Mesenchymal stem cell (in vitro differentiated cells and primary cell): ENCODE measurements around the gene TGFBI.

Source experiments
- DNase-seq: peaks from one replicate; pipeline ENCODE4 v3.0.0-alpha.2; 2013
- H2AFZ ChIP-seq: one replicate; pipeline ENCODE4 v1.6.1; 2013; ENCODE audit warnings: low read depth, mild to moderate bottlenecking, control low read depth, inconsistent platforms, low read length, moderate library complexity
- H2AK5ac ChIP-seq: 2 replicates; pipeline ENCODE4 v1.6.1; 2013; ENCODE audit warnings: low read length, moderate library complexity, mild to moderate bottlenecking, inconsistent platforms; ENCODE audit not compliant: severe bottlenecking
- H2BK120ac ChIP-seq: one replicate; pipeline ENCODE4 v1.6.1; 2013; ENCODE audit warnings: low read depth, mild to moderate bottlenecking, inconsistent platforms, low read length, moderate library complexity
- H2BK12ac ChIP-seq, 2 experiments: one replicate each; pipeline ENCODE4 v1.6.1; 2013; ENCODE audit warnings: inconsistent platforms in 2 of 2, low read length in 2 of 2, mild to moderate bottlenecking in 2 of 2, moderate library complexity in 2 of 2, control low read depth in 1 of 2
- H2BK15ac ChIP-seq: one replicate; pipeline ENCODE4 v1.6.1; 2013; ENCODE audit warnings: mild to moderate bottlenecking, low read depth, inconsistent platforms; ENCODE audit not compliant: poor library complexity, severe bottlenecking
- H2BK5ac ChIP-seq: 2 replicates; pipeline ENCODE4 v1.6.1; 2013; ENCODE audit warnings: low read depth, mild to moderate bottlenecking, low read length, control low read depth, inconsistent platforms; ENCODE audit not compliant: poor library complexity, severe bottlenecking
- H3K14ac ChIP-seq, 2 experiments: one replicate each; pipeline ENCODE4 v1.6.1; 2013; ENCODE audit warnings: inconsistent platforms in 2 of 2, low read length in 2 of 2, control low read depth in 1 of 2, mild to moderate bottlenecking in 1 of 2, moderate library complexity in 1 of 2
- H3K18ac ChIP-seq, 2 experiments: one replicate each; pipeline ENCODE4 v1.6.1; 2013; ENCODE audit warnings: inconsistent platforms in 2 of 2, low read length in 2 of 2, control low read depth in 1 of 2, low read depth in 1 of 2, mild to moderate bottlenecking in 1 of 2
- H3K23ac ChIP-seq, 2 experiments: one replicate each; pipeline ENCODE4 v1.6.1; 2013; ENCODE audit warnings: inconsistent platforms in 2 of 2, low read length in 2 of 2, mild to moderate bottlenecking in 2 of 2, moderate library complexity in 2 of 2, control low read depth in 1 of 2
- H3K27ac ChIP-seq: 2 replicates; pipeline ENCODE4 v1.5.1; 2013; ENCODE audit warnings: mild to moderate bottlenecking, moderate library complexity, low read length, control low read depth, inconsistent platforms; ENCODE audit not compliant: poor library complexity, severe bottlenecking
- H3K27me3 ChIP-seq, 2 experiments: 2 replicates each; pipeline versions ENCODE4 v1.6.1 to v1.7.0; 2013; ENCODE audit warnings: low read length in 2 of 2, mild to moderate bottlenecking in 2 of 2, moderate library complexity in 2 of 2, control low read depth in 1 of 2, inconsistent platforms in 1 of 2; ENCODE audit not compliant: control insufficient read depth in 1 of 2, insufficient read depth in 1 of 2
- H3K36me3 ChIP-seq, 2 experiments: 2 replicates each; pipeline versions ENCODE4 v1.6.1 to v1.7.0; 2013; ENCODE audit warnings: low read length in 2 of 2, control low read depth in 1 of 2, inconsistent platforms in 1 of 2, low read depth in 1 of 2, mild to moderate bottlenecking in 1 of 2; ENCODE audit not compliant: insufficient read depth in 2 of 2, control insufficient read depth in 1 of 2
- H3K4ac ChIP-seq, 2 experiments: one replicate each; pipeline ENCODE4 v1.6.1; 2013; ENCODE audit warnings: inconsistent platforms in 2 of 2, low read length in 2 of 2, mild to moderate bottlenecking in 2 of 2, moderate library complexity in 2 of 2, control low read depth in 1 of 2, low read depth in 1 of 2
- H3K4me1 ChIP-seq: 2 replicates; pipeline ENCODE4 v1.6.1; 2013; ENCODE audit warnings: low read depth, low read length, control low read depth; ENCODE audit not compliant: control insufficient read depth, insufficient read depth
- H3K4me2 ChIP-seq: 2 replicates; pipeline ENCODE4 v1.6.1; 2013; ENCODE audit warnings: low read length, mild to moderate bottlenecking, inconsistent platforms; ENCODE audit not compliant: poor library complexity, severe bottlenecking
- H3K4me3 ChIP-seq, 2 experiments: 2 replicates each; pipeline versions ENCODE4 v1.5.1 to v1.7.0; 2013; ENCODE audit warnings: low read length in 2 of 2, mild to moderate bottlenecking in 2 of 2, control low read depth in 1 of 2, low read depth in 1 of 2; ENCODE audit not compliant: insufficient read depth in 1 of 2
- H3K79me1 ChIP-seq: replicated peaks from 2 replicates; pipeline ENCODE4 v1.6.1; 2013; ENCODE audit warnings: mild to moderate bottlenecking, control low read depth, low read length, inconsistent platforms; ENCODE audit not compliant: poor library complexity, severe bottlenecking
- H3K9ac ChIP-seq: 2 replicates; pipeline ENCODE4 v1.7.0; 2013; ENCODE audit warnings: mild to moderate bottlenecking, low read length, moderate library complexity
- H3K9me3 ChIP-seq: 2 replicates; pipeline ENCODE4 v1.7.0; 2013; ENCODE audit warnings: mild to moderate bottlenecking, low read length; ENCODE audit not compliant: control insufficient read depth
- H4K8ac ChIP-seq: one replicate; pipeline ENCODE4 v1.6.1; 2013; ENCODE audit warnings: inconsistent platforms, mild to moderate bottlenecking, low read length, moderate library complexity
- H4K91ac ChIP-seq: one replicate; pipeline ENCODE4 v1.6.1; 2013; ENCODE audit warnings: mild to moderate bottlenecking, low read length, inconsistent platforms
- WGBS: methylation state at CpG from one replicate; pipeline ENCODE4 v1.1.7; 2013; ENCODE audit warnings: mixed read lengths; 5-methylcytosine and 5-hydroxymethylcytosine counted together

The TGFBI gene

GRCh38 chr5:136075466-136075891, 46.7 kb downstream of the TGFBI start:
- no peaks in the 10 kb centered on the region for H3K9me3 ChIP-seq

GRCh38 chr5:136076067-136076466, 47.3 kb downstream of the TGFBI start:
- 96% methylated on average over 5 of the region's 6 CpGs for WGBS
- Histone ChIP-seq H4K91ac (no peak overlapping the region), H3K4me3 (no peak overlapping the region), H3K18ac (no peak overlapping the region), H4K8ac (no peak overlapping the region), H3K27ac (no peak overlapping the region), H2BK5ac (no peak overlapping the region), H2BK12ac (no peak overlapping the region), H2AFZ (no peak overlapping the region), H2BK120ac (no peak overlapping the region), H2AK5ac (no peak overlapping the region), H3K4me2 (no peak overlapping the region), H3K9ac (no peak overlapping the region), H3K79me1 (no peaks in the 10 kb centered on the region), H3K4me1 (peaks cover 3% of the 10 kb centered on the region), H3K4ac (no peak overlapping the region), H3K9me3 (no peaks in the 10 kb centered on the region), H3K27me3 (peaks cover 4% of the 10 kb centered on the region in 2 experiments), H2BK15ac (no peak overlapping the region), H3K36me3 (no peaks in the 10 kb centered on the region), H3K14ac (no peak overlapping the region), H3K23ac (no peak overlapping the region)
- DNase-seq, result no peak

More at GRCh38 chr5:136075466-136075891, 46.7 kb downstream of the TGFBI start:
- Histone ChIP-seq H4K8ac (no peak overlapping the region), H3K36me3 (no peaks in the 10 kb centered on the region), H3K4me1 (peaks cover 5% of the 10 kb centered on the region), H3K4ac (no peak overlapping the region), H3K27me3 (peaks cover 4% of the 10 kb centered on the region in 2 experiments), H3K9ac (no peak overlapping the region), H3K4me3 (no peak overlapping the region), H2BK12ac (no peak overlapping the region), H2AK5ac (no peak overlapping the region), H3K23ac (no peak overlapping the region), H3K14ac (no peak overlapping the region), H4K91ac (no peak overlapping the region), H2BK120ac (no peak overlapping the region), H2AFZ (no peak overlapping the region), H2BK5ac (no peak overlapping the region), H3K4me2 (no peak overlapping the region), H3K79me1 (no peaks in the 10 kb centered on the region), H3K27ac (no peak overlapping the region), H2BK15ac (no peak overlapping the region), H3K18ac (no peak overlapping the region)
- 44% methylated on average over 1 of the region's 1 CpG for WGBS
- DNase-seq, result no peak

GRCh38 chr5:136076881-136077445, 48.2 kb downstream of the TGFBI start:
- no peaks in the 10 kb centered on the region for H3K79me1 ChIP-seq
- no peak overlapping the region for H3K14ac ChIP-seq
- H3K27me3 ChIP-seq, result peaks cover 4% of the 10 kb centered on the region in 2 experiments
- H3K36me3 ChIP-seq, result no peaks in the 10 kb centered on the region
- no peak overlapping the region for H2AFZ ChIP-seq
- peaks cover 3% of the 10 kb centered on the region for H3K4me1 ChIP-seq
- no peak overlapping the region for H3K23ac ChIP-seq
- no peak overlapping the region for H2BK120ac ChIP-seq
- no peaks in the 10 kb centered on the region for H3K9me3 ChIP-seq
- no peak overlapping the region for H2AK5ac ChIP-seq
- no peak overlapping the region for H3K4me2 ChIP-seq
- H2BK5ac ChIP-seq, result no peak overlapping the region
- H2BK12ac ChIP-seq, result no peak overlapping the region
- no peak overlapping the region for H4K8ac ChIP-seq
- no peak overlapping the region for H3K4ac ChIP-seq
- no peak for DNase-seq
- H2BK15ac ChIP-seq, result no peak overlapping the region
- no peak overlapping the region for H3K4me3 ChIP-seq
- WGBS, result 94% methylated on average over 3 of the region's 4 CpGs
- H3K27ac ChIP-seq, result no peak overlapping the region
- no peak overlapping the region for H4K91ac ChIP-seq
- H3K9ac ChIP-seq, result no peak overlapping the region
- H3K18ac ChIP-seq, result no peak overlapping the region

- Histone ChIP-seq H4K91ac (no peak overlapping the region), H4K8ac (peak overlapping the region; percentile 59), H3K27ac (no peak overlapping the region), H2BK15ac (no peak overlapping the region), H3K79me1 (no peaks in the 10 kb centered on the region), H2AFZ (no peak overlapping the region), H3K14ac (no peak overlapping the region), H3K4ac (no peak overlapping the region), H2BK12ac (no peak overlapping the region), H2AK5ac (no peak overlapping the region), H3K36me3 (no peaks in the 10 kb centered on the region), H3K4me1 (peaks cover 3% of the 10 kb centered on the region), H3K23ac (no peak overlapping the region), H3K18ac (no peak overlapping the region), H3K9me3 (no peaks in the 10 kb centered on the region), H3K4me3 (peak overlapping the region in 1 of 2 experiments; percentile 83), H3K4me2 (peak overlapping the region; percentile 13), H2BK5ac (no peak overlapping the region), H2BK120ac (no peak overlapping the region), H3K27me3 (peaks cover 4 to 19% of the 10 kb centered on the region in 2 experiments), H3K9ac (peak overlapping the region; percentile 86)
- 55% methylated on average over 25 of the region's 25 CpGs for WGBS
- DNase-seq, result peak; percentile 29
These were observed 50.6 kb downstream of the TGFBI start for GRCh38 chr5:136079195-136079985.
